ENCODE data around the gene SLC38A2.
"Not testable (repeated sequence)": the region's sequence is repeated elsewhere in the genome, so short reads cannot be mapped to it uniquely, and the experiment has no call there.

Gene SLC38A2

DNA sequence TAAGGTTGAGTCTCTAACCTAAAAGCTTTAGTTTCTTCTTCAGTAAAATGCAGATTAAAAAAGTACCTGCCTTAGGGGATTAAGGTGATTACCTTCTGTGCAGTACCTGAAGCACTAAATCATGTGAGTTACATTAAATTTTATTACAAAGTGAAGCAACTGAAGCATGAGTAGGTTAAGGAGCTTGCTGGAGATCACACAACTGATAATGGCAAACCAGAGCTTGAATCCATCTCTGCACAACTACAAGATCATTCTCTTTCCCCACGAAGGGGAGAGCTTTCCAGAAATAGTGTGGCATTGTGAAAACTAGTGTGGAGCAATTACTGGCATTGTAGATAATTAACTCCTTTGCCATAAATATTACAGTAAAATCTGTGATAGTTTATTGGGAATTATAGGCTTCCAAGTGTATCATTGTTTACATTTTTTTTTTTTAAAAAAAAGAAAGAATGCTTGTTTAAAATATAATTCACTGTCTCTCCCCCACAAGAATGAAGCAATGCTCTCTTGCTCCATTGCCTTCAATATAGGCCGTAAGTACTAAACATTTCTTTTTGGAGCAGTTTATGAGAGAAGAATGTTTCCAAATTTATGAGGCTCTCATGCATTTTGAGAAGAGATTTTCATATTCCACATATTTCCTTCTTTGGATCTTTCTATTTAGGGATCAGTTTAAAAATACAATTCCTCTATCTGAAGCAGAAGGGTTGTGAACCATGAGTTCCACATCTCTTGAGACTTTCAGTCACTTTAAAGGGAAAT, 20.5 kb downstream of the SLC38A2 start:
- no peaks in the 10 kb centered on the region for H3K36me3 ChIP-seq (ENCODE audit: control insufficient read depth, insufficient read depth, low read length)
- no peaks in the 10 kb centered on the region for H3K4me1 ChIP-seq (ENCODE audit: control insufficient read depth, insufficient read depth, low read length, poor library complexity, severe bottlenecking)
- H3K27ac ChIP-seq (ENCODE audit: low read depth, low read length, severe bottlenecking): no peak overlapping the region
- no peak overlapping the region for H3K4me3 ChIP-seq (ENCODE audit: extremely low read depth, insufficient read depth, low read length, poor library complexity, severe bottlenecking)
- no peaks in the 10 kb centered on the region for H3K9me3 ChIP-seq (ENCODE audit: control insufficient read depth, low read length)
- WGBS, 2 experiments (ENCODE audit: insufficient coverage in 2 of 2): no CpG with 5 or more reads among the region's 2 CpGs

DNA sequence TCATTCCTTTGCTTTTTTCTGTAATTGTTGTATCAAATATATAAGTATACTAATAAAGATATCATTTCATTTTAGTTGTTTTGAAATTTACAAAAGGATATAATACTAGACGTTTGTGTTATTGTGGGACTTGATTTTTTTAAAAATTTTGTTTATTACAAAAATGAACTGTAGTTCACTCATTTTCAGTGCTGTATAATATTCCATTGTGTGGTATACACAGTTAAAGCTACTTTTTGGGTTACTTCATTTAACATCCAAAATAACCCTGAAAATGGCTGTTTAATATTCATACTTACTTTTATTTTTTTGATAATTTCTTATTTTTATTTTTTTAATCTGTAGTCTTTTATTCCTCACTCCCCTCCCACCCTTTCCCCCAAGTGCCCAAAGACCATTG, 21.4 kb downstream of the SLC38A2 start:
- WGBS, 2 experiments (ENCODE audit: insufficient coverage in 2 of 2): no CpG with 5 or more reads among the region's 1 CpG
- Histone ChIP-seq H3K4me3 (ENCODE audit: extremely low read depth, insufficient read depth, low read length, poor library complexity, severe bottlenecking) (no peak overlapping the region), H3K4me1 (ENCODE audit: control insufficient read depth, insufficient read depth, low read length, poor library complexity, severe bottlenecking) (no peaks in the 10 kb centered on the region), H3K27ac (ENCODE audit: low read depth, low read length, severe bottlenecking) (no peak overlapping the region), H3K9me3 (ENCODE audit: control insufficient read depth, low read length) (no peaks in the 10 kb centered on the region), H3K36me3 (ENCODE audit: control insufficient read depth, insufficient read depth, low read length) (no peaks in the 10 kb centered on the region)

DNA sequence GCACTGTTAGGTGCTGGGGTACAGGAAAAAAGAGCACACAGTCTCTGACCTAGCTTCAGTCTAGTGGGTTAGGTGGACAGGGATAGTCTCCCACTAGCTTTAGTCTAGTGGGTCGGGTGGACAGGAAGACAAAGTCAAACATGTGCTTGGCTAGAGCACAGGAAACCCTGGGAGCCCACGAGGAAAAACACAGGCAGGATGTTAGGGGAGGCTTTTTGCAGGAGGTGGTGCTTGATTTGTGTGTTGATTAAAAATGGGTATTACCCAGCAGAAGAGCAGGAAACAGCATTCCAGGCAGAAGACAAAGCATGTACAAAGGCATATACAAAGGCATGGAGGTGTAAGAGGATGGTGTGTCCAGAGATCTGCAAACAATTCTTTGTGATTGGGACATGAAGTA, 23.3 kb downstream of the SLC38A2 start:
- Histone ChIP-seq H3K4me1 (ENCODE audit: control insufficient read depth, insufficient read depth, low read length, poor library complexity, severe bottlenecking) (no peaks in the 10 kb centered on the region), H3K4me3 (ENCODE audit: extremely low read depth, insufficient read depth, low read length, poor library complexity, severe bottlenecking) (no peak overlapping the region), H3K36me3 (ENCODE audit: control insufficient read depth, insufficient read depth, low read length) (no peaks in the 10 kb centered on the region), H3K9me3 (ENCODE audit: control insufficient read depth, low read length) (no peaks in the 10 kb centered on the region), H3K27ac (ENCODE audit: low read depth, low read length, severe bottlenecking) (no peak overlapping the region)
- WGBS, 2 experiments (ENCODE audit: insufficient coverage in 2 of 2): 68 to 86% methylated on average over 2 of the region's 2 CpGs

DNA sequence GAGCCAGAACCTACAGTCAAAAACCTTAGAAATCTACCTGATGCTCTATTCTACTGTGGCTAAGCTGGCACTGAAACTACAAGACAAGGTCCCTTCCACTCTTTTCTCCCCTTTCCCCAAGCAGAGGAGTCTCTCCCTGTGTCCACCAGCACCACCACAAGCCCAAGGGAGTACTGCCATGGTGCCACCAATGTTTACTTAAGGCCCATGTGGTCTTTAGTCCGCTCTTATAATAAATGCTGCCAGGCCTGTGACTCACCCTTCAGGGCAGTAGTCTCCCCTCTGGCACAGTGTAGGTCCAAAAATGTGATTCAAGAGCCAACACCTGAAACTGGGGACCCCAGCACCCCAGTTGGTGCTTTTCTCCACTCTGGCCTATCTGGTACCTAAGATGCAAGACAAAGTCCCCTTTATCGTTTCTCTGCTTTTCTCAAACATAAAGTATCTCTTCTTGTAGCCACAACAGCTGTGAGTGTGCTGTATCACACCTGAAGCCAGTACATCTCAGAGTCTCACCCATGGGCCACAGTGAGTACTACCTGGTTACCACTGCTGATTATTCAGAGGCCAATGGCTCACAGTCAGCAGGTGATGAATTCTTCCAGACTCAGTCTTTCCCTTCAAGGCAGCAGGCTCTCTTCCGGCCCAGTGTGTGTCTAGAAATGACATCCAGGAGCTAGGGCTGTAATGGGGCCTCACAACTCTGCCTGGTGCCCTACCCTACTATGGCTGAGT, 29.3 kb downstream of the SLC38A2 start:
- 95 to 100% methylated on average over 2 to 3 of the region's 3 CpGs for WGBS, 2 experiments (ENCODE audit: insufficient coverage in 2 of 2)

DNA sequence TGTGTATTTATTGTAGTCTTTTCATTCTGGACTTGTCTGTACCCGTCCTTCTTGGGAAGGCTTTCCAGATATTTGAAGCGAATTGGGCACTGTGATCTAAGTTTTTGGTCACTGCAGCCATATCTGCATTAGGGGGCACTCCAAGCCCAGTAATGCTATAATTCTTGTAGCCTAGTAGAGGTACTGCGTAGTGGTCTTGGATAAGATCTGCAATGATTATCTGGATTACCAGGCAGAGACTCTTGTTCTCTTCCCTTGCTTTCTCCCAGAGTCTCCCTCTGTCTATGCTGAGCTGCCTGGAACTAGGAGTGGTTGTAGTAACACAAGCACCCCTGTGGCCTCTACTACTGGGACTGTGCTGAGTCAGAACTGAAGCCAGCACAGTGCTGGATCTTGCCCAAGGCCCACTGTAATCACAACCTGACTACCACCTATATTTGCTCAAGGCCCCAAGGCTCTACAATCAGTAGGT, 30.0 kb downstream of the SLC38A2 start:
- no peak overlapping the region for H3K27ac ChIP-seq (ENCODE audit: low read depth, low read length, severe bottlenecking)
- 76 to 79% methylated on average over 2 of the region's 3 CpGs for WGBS, 2 experiments (ENCODE audit: insufficient coverage in 2 of 2)
- no peaks in the 10 kb centered on the region for H3K9me3 ChIP-seq (ENCODE audit: control insufficient read depth, low read length)
- no peaks in the 10 kb centered on the region for H3K4me1 ChIP-seq (ENCODE audit: control insufficient read depth, insufficient read depth, low read length, poor library complexity, severe bottlenecking)
- H3K4me3 ChIP-seq (ENCODE audit: extremely low read depth, insufficient read depth, low read length, poor library complexity, severe bottlenecking): no peak overlapping the region
- H3K36me3 ChIP-seq (ENCODE audit: control insufficient read depth, insufficient read depth, low read length): no peaks in the 10 kb centered on the region

More for the DNA sequence above, 29.3 kb downstream of the SLC38A2 start:
- Histone ChIP-seq H3K36me3 (ENCODE audit: control insufficient read depth, insufficient read depth, low read length) (no peaks in the 10 kb centered on the region), H3K27ac (ENCODE audit: low read depth, low read length, severe bottlenecking) (no peak overlapping the region), H3K4me1 (ENCODE audit: control insufficient read depth, insufficient read depth, low read length, poor library complexity, severe bottlenecking) (no peaks in the 10 kb centered on the region), H3K9me3 (ENCODE audit: control insufficient read depth, low read length) (no peaks in the 10 kb centered on the region), H3K4me3 (ENCODE audit: extremely low read depth, insufficient read depth, low read length, poor library complexity, severe bottlenecking) (no peak overlapping the region)

DNA sequence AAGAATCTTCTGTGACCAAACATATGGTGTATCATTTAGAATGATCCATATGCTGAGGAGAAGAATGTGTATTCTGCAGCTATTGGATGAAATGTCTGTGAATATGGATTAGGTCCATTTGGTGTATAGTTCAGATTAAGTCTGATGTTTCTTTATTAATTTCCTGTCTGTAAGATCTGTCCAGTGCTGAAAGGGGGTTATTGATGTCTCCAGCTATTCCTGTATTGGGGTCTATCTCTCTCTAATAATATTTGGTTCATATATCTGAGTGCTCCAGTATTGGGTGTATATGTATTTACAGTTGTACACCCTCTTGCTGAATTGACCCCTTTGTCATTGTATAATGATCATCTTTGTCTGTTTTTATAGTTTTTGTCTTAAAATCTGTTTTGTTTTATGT, 33.5 kb downstream of the SLC38A2 start:
- Histone ChIP-seq H3K9me3 (ENCODE audit: control insufficient read depth, low read length) (no peaks in the 10 kb centered on the region), H3K4me1 (ENCODE audit: control insufficient read depth, insufficient read depth, low read length, poor library complexity, severe bottlenecking) (no peaks in the 10 kb centered on the region), H3K4me3 (ENCODE audit: extremely low read depth, insufficient read depth, low read length, poor library complexity, severe bottlenecking) (no peak overlapping the region), H3K27ac (ENCODE audit: low read depth, low read length, severe bottlenecking) (no peak overlapping the region), H3K36me3 (ENCODE audit: control insufficient read depth, insufficient read depth, low read length) (no peaks in the 10 kb centered on the region)

DNA sequence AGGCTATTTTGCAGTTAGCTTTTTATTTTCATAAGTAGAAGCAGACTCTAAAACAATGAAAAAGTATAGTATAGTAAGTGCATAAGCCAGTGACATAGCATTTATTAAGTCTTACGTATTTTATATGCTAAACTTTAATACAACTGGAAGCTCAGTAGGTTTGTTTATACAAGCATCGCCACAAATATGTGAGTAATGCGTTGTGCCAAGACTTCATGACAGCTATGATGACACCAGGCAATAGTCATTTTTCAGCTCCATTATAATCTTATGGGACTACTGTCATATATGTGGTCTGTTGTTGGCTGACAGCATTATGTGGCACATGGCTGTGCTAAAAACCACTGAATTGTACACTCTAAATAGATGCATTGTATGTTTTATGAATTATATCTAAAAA, 40.3 kb downstream of the SLC38A2 start:
- no peaks in the 10 kb centered on the region for H3K9me3 ChIP-seq (ENCODE audit: control insufficient read depth, low read length)
- WGBS, 2 experiments (ENCODE audit: insufficient coverage in 2 of 2): 96% methylated on average over 3 of the region's 3 CpGs; no CpG with 5 or more reads in 1 of the 2 experiments
- no peaks in the 10 kb centered on the region for H3K36me3 ChIP-seq (ENCODE audit: control insufficient read depth, insufficient read depth, low read length)
- no peak overlapping the region for H3K4me3 ChIP-seq (ENCODE audit: extremely low read depth, insufficient read depth, low read length, poor library complexity, severe bottlenecking)
- H3K27ac ChIP-seq (ENCODE audit: low read depth, low read length, severe bottlenecking): no peak overlapping the region
- no peaks in the 10 kb centered on the region for H3K4me1 ChIP-seq (ENCODE audit: control insufficient read depth, insufficient read depth, low read length, poor library complexity, severe bottlenecking)

DNA sequence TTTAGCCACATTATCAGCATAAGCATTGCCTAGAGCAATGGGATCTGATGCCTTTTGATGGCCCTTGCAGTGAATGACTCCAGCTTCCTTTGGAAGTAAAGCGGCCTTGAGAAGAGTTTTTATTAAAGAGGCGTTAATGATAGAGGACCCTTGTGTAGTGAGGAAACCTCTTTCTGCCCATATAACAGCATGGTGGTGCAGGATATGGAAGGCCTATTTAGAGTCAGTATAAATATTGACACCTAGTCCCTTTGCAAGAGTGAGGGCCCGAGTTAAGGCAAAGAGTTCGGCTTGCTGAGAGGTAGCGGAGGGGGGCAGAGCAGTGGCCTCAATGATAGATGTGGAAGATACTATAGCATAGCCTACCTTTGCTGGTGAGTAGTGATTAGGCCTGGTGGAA, 47.5 kb downstream of the SLC38A2 start:
- H3K36me3 ChIP-seq (ENCODE audit: control insufficient read depth, insufficient read depth, low read length); H3K27ac ChIP-seq (ENCODE audit: low read depth, low read length, severe bottlenecking); H3K9me3 ChIP-seq (ENCODE audit: control insufficient read depth, low read length); H3K4me3 ChIP-seq (ENCODE audit: extremely low read depth, insufficient read depth, low read length, poor library complexity, severe bottlenecking); H3K4me1 ChIP-seq (ENCODE audit: control insufficient read depth, insufficient read depth, low read length, poor library complexity, severe bottlenecking): not testable (repeated sequence)
- WGBS, 2 experiments (ENCODE audit: insufficient coverage in 2 of 2): 96 to 98% methylated on average over 4 to 5 of the region's 5 CpGs

DNA sequence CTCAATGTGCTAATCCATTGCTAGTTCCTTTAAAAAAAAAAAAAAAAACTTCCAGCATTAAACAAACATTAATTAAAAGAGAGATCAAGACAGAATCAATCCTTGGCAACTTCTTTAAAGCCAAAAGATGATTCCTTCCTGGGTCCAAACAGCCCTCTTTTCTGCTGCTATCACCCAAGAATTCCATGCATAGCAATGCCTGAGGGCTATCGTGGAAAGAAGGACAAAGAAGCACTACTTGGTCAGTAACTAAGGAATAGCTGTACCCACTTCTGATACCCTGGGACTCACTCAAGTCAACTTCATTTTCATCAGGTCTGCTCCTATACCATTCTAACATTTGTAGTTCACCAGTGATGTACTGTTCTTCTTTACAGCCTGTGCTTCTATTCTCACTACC, 51.8 kb downstream of the SLC38A2 start:
- Histone ChIP-seq H3K4me3 (ENCODE audit: extremely low read depth, insufficient read depth, low read length, poor library complexity, severe bottlenecking) (no peak overlapping the region), H3K9me3 (ENCODE audit: control insufficient read depth, low read length) (no peaks in the 10 kb centered on the region), H3K4me1 (ENCODE audit: control insufficient read depth, insufficient read depth, low read length, poor library complexity, severe bottlenecking) (no peaks in the 10 kb centered on the region), H3K36me3 (ENCODE audit: control insufficient read depth, insufficient read depth, low read length) (no peaks in the 10 kb centered on the region), H3K27ac (ENCODE audit: low read depth, low read length, severe bottlenecking) (no peak overlapping the region)
- WGBS, 2 experiments (ENCODE audit: insufficient coverage in 2 of 2): 71 to 88% methylated on average over 1 of the region's 1 CpG

DNA sequence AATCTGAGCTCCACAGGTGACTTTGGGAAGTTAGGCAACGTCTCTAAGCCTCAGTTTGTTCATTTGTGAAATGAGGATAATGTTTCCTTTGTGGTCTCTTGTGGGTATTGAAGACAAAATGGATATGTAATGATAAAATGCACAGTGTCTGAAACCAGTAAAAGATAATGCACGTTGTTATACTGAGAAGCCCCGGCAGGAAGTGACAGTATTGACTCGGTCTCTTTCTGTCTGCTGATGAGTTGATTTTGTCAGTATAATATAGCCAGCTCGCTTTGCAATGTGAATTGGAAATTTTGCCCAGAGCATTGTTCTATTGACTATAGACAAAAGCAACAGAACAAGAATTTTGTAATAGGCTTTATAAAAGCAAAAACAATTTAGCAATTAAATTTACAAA, 54.5 kb downstream of the SLC38A2 start:
- no peaks in the 10 kb centered on the region for H3K36me3 ChIP-seq (ENCODE audit: control insufficient read depth, insufficient read depth, low read length)
- WGBS, 2 experiments (ENCODE audit: insufficient coverage in 2 of 2): 83 to 84% methylated on average over 4 of the region's 5 CpGs
- H3K27ac ChIP-seq (ENCODE audit: low read depth, low read length, severe bottlenecking): no peak overlapping the region
- H3K9me3 ChIP-seq (ENCODE audit: control insufficient read depth, low read length): peaks cover under 1% of the 10 kb centered on the region
- H3K4me3 ChIP-seq (ENCODE audit: extremely low read depth, insufficient read depth, low read length, poor library complexity, severe bottlenecking): no peak overlapping the region
- no peaks in the 10 kb centered on the region for H3K4me1 ChIP-seq (ENCODE audit: control insufficient read depth, insufficient read depth, low read length, poor library complexity, severe bottlenecking)
